Effector CD4-positive, alpha-beta T cell (primary cell): ENCODE data around the gene TMEM198.

Experiments used
- DNase-seq: peaks from one replicate; pipeline ENCODE4 v3.0.0-alpha.2; 2020

Gene TMEM198

DNA sequence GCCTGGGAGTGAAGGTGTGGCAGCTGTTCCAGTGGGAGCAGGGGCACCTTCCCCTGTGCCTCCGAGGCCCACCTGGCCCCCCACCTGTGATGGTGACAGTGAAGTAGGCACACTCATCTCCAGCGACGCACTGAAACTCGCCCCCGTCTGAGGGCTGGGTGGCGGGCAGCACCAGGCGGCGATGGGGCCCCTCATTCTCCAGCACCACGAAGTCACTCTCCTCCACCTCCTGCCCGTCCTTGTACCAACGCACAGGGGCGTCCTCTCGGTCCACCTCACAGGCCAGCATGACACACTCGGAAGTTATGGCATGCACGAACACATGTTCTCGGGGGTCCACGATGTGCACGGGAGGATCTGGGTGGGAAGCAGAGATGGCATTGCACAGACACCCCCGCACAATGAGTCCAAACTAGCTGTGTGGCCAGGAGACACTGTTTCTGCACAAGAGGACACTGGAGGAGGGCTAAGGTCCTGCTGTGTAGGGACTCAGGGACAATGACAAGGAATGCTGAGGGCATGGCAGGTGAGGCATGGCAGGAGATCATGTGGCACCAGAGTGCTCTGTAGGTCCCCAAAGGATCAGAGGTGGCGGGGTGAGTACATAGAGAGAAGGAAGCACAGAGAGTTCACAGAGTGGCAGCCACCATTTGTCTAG, 19.6 kb downstream of the TMEM198 start:
- no peak for DNase-seq

DNA sequence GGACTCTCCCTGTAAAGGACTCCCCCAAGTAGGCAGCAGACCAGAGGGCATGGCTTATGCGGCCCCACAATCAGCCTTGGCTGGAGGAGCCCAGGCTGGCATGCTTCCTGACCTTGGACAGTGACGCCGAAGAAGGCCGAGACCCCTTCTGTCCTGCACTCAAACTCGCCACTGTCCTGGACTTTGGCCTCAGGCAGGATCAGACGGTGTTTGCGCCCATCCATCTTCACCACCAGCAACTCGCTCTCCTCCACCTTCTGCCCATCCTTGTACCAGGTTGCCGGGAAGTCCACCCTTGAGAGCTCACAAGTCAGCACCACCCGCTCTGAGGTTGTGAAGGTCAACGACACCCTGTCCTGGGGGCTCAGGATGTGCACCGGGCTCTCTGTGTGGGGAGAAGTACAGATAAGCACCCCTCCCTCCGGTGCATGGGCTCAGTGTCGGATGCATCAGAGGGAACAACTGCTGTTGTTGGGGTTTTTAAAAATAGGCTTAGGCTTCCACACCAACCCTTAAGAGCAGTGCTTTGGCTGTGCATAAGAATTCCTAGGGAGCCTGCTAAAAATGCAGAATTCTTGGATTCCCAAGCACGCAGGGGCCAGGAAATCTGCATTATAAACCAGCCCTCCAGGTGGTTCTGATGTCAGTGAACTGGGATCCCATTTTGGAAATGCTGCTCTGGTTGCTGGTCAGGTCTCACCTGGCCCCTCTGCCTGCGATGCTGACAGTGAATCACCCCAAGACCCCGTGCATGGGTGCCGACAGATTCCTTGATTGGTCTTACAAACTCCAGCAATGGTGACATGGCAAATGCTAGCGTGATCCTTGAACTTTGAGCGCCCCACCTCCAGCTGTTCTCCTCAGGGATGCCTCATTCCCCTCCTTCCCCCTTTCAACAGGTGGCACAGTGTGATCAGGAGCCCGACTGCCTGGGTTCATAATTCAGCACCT, 21.6 kb downstream of the TMEM198 start:
- no peak for DNase-seq

DNA sequence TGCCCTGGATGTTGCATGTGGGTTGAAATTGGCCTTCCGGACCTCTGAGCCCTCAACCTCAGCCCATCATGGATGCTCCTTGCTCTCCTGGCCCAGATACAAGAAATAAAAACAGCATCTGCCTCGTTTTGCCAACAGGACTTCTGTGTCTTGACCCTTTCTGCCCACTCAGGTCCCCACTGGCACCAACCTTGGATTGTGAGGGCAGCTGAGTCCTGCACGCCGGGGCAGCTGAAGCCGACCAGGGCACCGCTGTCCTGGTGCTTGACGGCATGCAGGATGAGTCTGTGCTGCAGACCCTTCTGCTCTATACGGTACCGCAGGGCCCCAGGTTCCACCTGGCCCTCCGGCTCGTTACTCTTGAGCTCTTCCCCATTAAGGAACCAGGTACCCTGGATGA, 22.8 kb downstream of the TMEM198 start:
- DNase-seq, result no peak

DNA sequence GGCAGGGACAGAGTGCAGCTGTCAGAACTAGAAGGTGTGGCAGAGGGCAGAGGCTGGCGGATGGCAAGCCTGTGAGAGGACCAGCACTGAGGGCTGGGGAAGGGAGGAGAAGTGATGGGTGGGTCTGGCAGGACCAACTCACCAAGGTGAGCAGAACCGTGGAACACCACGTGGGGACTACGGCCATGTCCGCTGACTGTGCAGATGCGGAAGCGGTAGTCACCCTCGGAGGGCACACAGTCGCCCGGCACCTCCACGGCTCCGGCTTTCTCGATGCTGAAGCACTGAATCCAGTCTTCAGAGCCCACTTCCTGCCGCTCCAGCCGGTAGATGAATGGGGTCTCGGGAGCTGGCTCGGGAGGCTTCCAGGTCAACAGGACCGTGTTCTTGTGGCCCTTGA, 23.3 kb downstream of the TMEM198 start:
- DNase-seq, result no peak

DNA sequence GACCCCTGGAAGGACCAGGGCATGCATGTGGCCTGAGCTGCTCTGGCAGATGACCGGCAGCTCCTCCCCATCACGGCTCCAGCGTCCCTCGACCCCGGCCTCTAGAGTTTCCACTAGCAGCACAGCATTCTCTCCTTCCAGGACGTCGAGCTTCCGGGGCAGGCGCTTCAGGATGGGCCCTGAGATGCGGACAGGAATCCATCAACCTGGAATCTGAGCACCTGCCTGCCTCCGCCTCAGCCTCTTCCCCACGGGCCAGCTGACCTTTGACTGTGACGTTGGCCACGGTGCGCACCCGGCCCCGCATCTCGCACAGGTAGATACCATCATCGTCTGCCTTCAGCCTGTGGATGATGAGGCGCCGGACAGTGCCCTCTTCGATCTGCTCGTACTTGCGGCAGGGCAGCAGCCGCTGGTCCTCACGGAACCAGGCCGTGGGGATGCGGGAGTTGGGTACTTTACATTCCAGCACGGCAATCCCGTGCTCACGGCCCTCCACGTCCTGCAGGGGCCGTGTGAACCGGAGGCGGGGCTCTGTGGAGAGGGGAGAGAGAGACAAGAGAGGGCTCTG, 24.0 kb downstream of the TMEM198 start:
- no peak for DNase-seq

DNA sequence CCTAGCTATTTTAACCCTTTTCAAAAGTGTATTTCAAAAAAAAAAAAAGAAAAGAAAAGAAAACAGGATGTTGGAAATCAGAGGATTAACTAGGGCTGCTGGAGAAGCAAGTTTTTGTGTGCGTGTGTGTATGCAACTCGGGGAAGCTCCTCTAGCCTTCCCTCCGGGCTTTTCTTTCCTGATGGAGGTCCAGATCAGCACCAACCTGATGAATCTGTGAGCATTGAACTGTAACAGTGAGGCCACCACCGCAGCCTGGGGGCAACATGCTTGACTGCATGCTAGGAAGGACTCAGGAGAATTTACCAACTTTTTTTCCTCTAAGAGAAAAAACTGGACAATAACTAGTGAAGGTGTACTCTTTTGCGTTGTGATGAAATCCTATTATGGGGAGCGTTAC, 25.2 kb downstream of the TMEM198 start:
- DNase-seq, result no peak

DNA sequence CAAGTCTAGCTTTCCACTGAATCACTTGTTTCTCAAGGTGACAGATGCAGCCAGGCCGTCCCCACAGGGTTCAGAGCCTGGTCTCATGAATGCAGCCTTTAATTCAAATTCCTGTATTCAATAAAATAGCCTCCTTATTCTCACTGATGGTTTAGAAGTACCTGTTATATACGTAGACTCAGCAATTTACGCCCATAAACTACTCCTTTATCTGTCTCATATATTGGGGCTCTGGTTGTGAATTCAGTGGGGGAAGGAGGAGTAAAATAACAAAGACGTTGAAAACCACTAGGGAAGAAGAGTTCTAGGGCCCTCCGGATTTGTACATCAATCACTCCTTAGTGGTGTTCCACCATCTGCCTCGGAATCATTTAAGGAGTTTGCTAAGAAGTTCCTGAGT, 25.8 kb downstream of the TMEM198 start:
- no peak for DNase-seq

DNA sequence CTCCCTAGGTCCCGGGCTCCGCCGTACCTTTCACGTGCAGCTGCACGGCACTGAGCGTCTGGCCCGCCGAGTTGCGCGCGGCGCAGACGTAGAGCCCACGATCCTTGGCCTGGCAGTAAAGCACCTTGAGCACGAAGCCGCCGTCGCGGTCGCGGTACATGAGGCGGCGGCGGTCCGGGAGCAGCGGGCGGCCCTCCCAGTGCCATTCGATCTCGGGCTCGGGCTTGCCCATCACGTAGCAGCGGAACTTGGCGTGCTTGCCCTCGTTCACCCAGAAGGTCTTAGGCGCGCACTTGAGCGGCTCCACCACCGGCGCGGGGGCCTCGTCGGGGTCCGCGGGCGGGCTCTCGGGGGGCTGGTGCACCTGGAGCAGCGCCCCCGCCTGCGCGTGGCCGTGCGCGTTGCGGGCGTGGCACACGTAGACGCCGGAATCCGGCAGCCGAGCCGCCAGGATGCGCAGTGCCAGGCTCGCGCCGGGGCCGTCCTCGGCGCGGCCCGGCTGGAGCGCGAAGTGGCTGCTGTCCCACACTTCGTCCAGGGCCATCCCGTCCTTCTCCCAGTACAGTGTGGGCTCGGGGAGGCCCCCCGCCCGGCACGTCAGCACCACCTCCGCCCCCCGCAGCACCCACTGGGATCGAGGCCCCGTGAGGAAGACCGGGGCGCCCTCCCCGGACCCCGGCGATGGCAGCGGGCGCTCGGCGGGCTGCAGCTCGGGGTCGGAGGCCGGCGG, 26.5 kb downstream of the TMEM198 start:
- DNase-seq, result no peak

DNA sequence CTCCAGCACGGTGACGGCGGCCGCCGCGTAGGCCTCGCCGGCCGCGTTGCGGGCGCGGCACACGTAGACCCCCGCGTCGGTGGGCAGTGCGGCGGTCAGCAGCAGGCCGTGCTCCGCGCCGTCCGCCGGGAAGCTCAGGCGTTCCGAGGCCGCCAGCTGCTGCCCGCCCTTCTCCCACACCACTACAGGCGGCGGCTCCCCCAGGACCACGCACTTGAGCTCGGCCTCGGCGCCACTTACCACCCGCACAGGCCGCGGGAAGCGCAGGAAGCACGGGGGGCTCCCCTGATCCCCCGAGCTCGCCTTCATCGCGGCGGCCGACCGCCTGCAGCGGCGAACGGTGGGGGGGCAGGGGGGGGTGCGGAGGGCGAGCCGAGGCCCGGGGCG, 27.1 kb downstream of the TMEM198 start:
- DNase-seq, result no peak

DNA sequence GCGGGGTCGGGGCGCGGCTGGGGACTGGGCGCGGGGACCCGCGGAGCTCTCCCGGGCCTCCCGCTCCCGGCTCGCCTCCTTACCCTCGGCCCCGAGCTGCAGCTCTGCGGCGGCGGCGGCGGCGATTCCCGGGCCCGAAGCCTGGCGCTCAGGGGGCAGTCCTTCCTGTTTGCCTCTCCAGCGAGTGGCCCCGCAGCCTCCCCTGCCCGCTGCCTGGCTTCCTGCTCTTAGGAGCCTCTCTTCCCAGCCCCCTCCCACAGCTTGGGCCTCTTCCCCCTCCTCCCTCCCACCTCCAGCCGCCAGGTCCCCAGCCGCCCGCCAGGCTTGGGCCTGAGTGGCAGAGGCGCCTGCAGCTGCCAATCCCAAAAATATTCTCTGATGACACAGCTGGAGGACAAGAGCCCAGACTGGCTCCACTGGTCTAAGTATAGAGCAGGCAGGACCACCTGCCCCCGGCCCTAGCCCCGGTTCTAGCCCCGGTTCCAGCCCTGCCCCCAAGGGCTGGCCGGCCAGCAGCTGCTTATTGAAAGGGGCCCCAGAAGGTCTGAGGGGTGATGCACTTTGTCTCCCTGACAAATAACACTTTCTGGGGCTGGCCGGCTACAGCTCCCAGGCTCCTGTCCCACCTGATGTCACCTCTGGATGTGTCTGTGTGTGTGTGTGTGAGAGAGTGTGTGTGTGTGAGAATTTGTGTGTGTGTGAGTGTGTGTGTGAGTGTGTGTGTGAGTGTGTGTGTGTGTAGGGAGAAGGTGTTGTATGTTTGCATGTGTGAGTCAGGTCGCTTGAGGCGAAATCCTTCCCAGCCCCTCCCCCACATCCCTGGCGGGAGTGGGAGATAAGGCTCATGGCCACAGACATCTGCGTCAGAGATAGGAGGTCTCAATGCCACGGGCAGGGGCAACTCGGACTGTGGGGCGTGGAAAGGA, 27.7 kb downstream of the TMEM198 start, which contains the start of gene OBSL1:
Gene OBSL1 (minus strand): TSS at position 229 of the 926 bp plus-strand sequence. CDS start 307 bp downstream, outside the sequence.
- DNase-seq, result no peak

DNA sequence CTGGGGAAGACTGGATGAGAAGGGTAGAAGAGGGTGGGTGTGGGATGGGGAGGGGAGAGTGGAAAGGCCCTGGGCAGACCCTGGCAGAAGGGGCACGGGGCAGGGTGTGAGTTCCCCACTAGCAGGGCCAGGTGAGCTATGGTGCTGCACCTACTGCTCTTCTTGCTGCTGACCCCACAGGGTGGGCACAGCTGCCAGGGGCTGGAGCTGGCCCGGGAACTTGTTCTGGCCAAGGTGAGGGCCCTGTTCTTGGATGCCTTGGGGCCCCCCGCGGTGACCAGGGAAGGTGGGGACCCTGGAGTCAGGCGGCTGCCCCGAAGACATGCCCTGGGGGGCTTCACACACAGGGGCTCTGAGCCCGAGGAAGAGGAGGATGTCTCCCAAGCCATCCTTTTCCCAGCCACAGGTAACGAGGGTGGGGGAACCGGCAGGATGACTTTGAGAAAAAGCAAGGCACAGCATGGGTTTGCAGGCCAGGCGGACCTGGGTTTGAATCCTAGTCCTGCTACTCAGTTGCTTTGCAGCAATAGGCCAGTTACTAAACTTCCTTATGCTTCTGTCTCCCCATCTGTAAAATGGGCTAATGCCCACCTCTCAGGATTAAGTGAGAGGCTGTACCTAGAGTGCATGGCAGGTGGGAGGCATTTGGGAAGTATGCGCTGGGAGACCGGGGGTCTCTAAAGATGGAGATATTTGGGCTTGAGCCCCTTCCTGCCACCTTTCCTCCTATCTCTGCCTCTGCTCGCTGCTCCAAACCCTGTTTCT, 28.6 kb downstream of the TMEM198 start, which contains the start of gene INHA:
Gene INHA (plus strand): TSS at position 74 of the 765 bp plus-strand sequence. CDS start 65 bp downstream, at position 139.
- no peak for DNase-seq

DNA sequence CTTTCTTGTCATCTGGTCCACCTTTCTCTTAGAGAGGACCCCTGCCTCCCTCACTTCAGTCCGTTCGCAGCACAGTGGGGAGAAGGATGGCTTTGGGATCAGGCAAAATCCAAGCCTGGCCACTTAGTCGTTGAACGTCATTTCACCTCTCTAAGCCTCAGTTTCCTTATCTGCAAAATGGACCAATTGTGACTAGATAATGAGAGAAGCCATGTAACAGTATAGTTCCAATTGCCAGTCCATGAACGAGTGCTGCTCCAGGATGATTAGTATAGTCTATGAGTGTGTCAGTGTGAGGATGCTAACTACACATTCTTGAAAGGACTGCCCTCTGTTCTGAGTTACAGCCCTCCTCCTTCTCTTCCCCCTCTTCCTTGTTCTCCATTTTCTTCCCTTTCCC, 29.3 kb downstream of the TMEM198 start:
- no peak for DNase-seq

DNA sequence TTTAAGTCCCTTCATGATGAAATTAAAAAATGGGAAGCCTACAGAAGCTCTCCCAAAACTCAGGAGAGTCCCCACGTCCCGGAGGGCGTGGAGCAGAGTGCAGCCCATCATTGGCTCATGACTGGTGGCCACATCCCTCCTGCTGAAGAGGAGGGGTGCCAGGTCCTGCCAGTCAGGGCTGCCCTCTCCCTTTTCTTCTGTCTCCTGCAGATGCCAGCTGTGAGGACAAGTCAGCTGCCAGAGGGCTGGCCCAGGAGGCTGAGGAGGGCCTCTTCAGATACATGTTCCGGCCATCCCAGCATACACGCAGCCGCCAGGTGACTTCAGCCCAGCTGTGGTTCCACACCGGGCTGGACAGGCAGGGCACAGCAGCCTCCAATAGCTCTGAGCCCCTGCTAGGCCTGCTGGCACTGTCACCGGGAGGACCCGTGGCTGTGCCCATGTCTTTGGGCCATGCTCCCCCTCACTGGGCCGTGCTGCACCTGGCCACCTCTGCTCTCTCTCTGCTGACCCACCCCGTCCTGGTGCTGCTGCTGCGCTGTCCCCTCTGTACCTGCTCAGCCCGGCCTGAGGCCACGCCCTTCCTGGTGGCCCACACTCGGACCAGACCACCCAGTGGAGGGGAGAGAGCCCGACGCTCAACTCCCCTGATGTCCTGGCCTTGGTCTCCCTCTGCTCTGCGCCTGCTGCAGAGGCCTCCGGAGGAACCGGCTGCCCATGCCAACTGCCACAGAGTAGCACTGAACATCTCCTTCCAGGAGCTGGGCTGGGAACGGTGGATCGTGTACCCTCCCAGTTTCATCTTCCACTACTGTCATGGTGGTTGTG, 30.9 kb downstream of the TMEM198 start:
- no peak for DNase-seq

DNA sequence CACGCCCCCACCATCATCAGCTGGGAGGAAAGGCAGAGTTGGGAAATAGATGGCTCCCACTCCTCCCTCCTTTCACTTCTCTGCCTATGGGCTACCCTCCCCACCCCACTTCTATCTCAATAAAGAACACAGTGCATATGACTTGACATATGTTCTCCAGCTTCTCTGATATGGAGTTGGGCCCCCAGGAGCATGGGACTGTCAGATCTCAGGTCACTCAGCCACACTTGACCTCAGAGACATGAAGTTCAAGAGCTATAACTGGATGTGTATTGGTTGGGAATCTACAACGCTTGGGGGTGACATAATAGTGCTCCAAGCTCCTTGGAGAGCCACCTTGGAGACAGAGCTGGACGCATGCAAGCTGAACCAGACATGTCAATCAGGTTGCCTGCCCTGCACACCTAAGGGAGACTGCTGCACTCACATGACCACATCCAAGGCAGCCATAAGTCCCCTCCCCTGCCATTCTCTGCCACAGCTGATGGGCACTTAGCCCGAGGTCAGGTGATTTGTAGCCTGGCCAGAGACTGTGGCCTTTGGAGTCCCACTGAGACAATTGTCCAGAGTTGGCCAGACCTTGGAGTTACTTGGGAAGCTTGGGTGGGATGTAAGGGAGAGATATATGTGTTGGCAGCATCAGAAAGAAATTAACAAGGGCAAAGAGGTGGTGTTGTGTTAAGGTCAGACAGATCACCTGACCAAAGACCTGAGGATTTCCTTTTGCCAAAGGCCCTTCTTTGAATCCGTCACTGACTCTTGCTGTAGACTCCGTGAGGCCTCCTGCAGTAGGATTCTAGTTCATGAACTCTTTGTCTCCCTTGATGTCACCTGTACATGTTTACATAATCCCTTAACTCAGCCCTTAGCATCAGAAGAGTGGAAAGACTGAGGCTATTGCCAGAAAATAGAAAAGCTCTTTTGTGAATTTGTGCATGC, 32.0 kb downstream of the TMEM198 start:
- no peak for DNase-seq

DNA sequence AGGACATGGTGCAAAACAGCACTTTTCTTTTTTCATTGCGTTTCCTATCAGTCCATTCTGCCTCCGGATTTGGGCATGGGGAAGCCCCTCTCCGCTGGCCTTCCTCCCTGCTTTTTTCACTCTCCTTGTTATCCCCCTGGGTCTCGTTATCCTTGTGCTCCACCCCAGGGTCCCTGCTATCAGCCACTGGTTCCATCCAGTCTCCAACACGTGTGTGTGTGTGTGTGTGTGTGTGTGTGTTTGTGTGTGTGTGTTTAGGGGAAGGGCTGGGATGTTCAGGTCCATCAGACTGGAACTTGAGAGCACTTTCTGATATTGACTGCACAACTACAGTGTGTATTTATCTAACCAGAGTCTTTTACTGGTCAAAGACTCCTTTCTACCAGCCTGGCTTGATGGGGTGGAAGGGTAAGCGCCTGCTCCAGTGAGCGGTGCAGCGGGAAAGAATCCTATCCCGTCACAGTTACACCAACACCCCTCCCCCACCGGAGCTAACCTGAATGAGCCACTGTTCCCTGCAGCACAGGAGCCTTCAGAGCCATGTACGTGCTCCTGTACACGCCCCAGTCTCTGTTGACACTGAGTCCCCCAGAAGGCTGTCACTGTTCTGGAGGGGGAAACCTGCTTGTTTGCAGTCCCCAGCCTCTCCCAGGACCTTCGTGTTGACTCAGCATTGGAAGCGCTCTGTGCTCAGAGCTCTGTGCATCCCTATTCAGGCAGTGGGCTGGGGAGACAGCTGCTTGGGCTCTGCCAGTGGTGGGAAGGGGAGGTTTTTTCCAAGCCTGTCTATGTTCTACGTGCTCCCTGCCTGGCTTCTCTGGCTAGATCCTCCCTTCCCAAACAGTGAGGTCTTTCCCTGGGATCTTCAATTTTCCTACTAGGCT, 32.9 kb downstream of the TMEM198 start:
- no peak for DNase-seq

DNA sequence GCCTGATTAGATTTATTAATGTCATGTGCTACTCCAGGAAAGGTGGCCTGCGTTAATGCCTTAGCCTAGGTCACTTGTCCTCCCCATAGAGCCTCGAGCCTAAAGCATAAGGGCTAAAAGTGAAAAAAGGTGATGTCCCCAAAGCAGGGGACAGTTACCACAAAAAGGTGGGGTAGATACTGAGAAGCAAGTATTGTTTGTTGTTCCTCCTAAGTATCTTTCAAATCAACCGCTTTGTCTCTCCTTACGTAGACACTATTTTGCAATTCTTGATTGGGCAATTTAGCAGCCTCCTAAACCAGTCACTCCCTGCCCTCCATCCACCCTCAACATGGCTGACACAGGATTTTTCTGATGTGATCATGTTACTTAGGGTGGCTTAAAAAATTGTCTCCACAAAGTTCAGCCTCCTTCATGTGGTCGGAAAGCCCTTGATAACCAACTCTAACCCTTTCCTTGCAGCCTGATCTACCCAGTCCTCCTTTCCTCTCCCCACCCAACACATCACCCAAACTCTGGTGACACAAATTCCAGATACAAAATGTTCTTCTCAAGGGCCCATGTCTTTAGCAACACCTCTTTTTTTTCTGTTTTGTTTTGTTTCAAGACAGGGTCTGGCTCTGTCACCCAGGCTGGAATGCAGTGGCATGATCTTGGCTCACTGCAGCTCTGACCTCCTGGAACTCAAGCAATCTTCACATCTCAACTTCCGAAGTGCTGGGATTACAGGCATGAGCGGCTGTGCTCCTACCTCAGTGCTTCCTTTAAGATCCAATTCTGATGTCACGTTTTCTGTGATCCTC, 35.2 kb downstream of the TMEM198 start:
- DNase-seq, result no peak

DNA sequence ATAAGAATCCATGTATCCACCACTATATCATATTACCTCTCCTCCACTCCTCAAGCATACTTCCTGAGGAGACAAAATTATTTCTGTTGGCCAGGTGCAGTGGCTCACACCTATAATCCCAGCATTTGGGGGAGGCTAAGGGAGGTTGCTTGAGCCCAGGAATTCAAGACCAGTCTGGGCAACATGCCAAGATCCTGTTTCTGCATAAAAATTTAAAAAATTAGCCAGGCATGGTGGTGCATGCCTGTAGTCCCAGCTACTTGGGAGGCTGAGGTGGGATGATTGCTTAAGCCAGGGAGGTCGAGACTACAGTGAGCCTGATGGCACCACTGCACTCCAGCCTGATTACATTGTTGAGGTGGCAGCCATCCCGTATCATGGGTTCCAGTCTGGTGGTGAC, 37.5 kb downstream of the TMEM198 start:
- no peak for DNase-seq
